Uterus (tissue), 4 donors: ENCODE results near the gene MFSD12. TPM values are rescaled to one million over a fixed set of nuclear protein-coding genes. Genes with fewer than 3 reads are reported as not detected.

ENCODE experiments used
- DNase-seq, 2 donors: peaks; one replicate each; pipeline ENCODE4 v3.0.0-alpha.2; 2019 to 2020
- H3K27ac ChIP-seq, 2 donors: fragments of 200-600 bp; sonication (generic); 1 replicate in 1 of 2; 2 replicates in 1 of 2; pipeline ENCODE4 v1.5.1; 2016 to 2018
- H3K27me3 ChIP-seq, 2 donors: fragments of 200-600 bp; sonication (generic); one replicate each; pipeline ENCODE4 v1.5.1; 2018 to 2019; ENCODE audit warnings: control low read depth in 1 of 2
- H3K36me3 ChIP-seq, 2 donors: fragments of 200-600 bp; sonication (generic); one replicate each; pipeline ENCODE4 v1.5.1; 2019; ENCODE audit warnings: control low read depth in 1 of 2
- H3K4me1 ChIP-seq, 2 donors: fragments of 200-600 bp; sonication (generic); one replicate each; pipeline ENCODE4 v1.5.1; 2018 to 2019; ENCODE audit warnings: control low read depth in 1 of 2
- H3K4me3 ChIP-seq, 2 donors: fragments of 200-600 bp; sonication (generic); 1 replicate in 1 of 2; 2 replicates in 1 of 2; pipeline ENCODE4 v1.5.1; 2018 to 2019; ENCODE audit warnings: mild to moderate bottlenecking in 1 of 2
- H3K9me3 ChIP-seq, 2 donors: fragments of 200-600 bp; sonication (generic); one replicate each; pipeline ENCODE4 v1.5.1; 2019; ENCODE audit warnings: control low read depth in 1 of 2
- POLR2A ChIP-seq, 2 donors: fragments of 450-650 bp; IDR thresholded peaks; one replicate each; pipeline ENCODE4 v1.6.1; 2016; ENCODE audit warnings: antibody characterized with exemption in 2 of 2, mild to moderate bottlenecking in 1 of 2, moderate library complexity in 1 of 2
- intact Hi-C: fragments of 100-400 bp; cut with DNase I; formaldehyde crosslinking; loops from one replicate; pipeline ENCODE4 v1.15.1; 2023; ENCODE audit warnings: low total_unique reads
- total RNA-seq, 4 donors: library from RNA; depleted of rRNA in 3 of 4; stranded (reverse); fragments of >200 nt in 3 of 4; gene quantifications; one replicate each; pipeline versions ENCODE4 v1.1.0 to v1.2.4, GENCODE V29; 2014 to 2023
- TF ChIP-seq, protein P1 (sequence below), 4 experiments: fragments of 200-600 bp in 2 of 4; fragments of 450-650 bp in 2 of 4; sonication (generic) in 2 of 4; IDR thresholded peaks; one replicate each; pipeline ENCODE4 v1.5.1; 2016 to 2019; ENCODE audit warnings: antibody characterized with exemption in 4 of 4, mild to moderate bottlenecking in 2 of 4, moderate library complexity in 1 of 4
- donor health status: DM: yes; HTN: yes; CAD: no.

Gene MFSD12
- total RNA-seq, 4 donors from 2014 or later, result 0.59 to 44.9 (median 38.9) TPM

- Histone ChIP-seq H3K27me3 (peaks cover 0 to 3% of the 10 kb centered on the region in 2 donors), H3K27ac (peak overlapping the region; percentile 9 to 11), H3K36me3 (no peaks in the 10 kb centered on the region), H3K9me3 (no peaks in the 10 kb centered on the region), H3K4me3 (no peak overlapping the region), H3K4me1 (peaks cover 0 to 6% of the 10 kb centered on the region in 2 donors)
- no peak for DNase-seq
- TF ChIP-seq POLR2A (IDR thresholded peaks at IDR 0.05), result no peak
- TF ChIP-seq, protein P1, sequence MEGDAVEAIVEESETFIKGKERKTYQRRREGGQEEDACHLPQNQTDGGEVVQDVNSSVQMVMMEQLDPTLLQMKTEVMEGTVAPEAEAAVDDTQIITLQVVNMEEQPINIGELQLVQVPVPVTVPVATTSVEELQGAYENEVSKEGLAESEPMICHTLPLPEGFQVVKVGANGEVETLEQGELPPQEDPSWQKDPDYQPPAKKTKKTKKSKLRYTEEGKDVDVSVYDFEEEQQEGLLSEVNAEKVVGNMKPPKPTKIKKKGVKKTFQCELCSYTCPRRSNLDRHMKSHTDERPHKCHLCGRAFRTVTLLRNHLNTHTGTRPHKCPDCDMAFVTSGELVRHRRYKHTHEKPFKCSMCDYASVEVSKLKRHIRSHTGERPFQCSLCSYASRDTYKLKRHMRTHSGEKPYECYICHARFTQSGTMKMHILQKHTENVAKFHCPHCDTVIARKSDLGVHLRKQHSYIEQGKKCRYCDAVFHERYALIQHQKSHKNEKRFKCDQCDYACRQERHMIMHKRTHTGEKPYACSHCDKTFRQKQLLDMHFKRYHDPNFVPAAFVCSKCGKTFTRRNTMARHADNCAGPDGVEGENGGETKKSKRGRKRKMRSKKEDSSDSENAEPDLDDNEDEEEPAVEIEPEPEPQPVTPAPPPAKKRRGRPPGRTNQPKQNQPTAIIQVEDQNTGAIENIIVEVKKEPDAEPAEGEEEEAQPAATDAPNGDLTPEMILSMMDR (IDR thresholded peaks at IDR 0.05), result no peak
- intact Hi-C loops, result no loop called here
Measured at GRCh38 chr19:3580156-3580934, 23.0 kb upstream of the MFSD12 start.

- Histone ChIP-seq H3K36me3 (no peaks in the 10 kb centered on the region), H3K9me3 (no peaks in the 10 kb centered on the region), H3K27ac (no peak overlapping the region), H3K27me3 (no peaks in the 10 kb centered on the region), H3K4me1 (peaks cover 0 to 11% of the 10 kb centered on the region in 2 donors), H3K4me3 (no peak overlapping the region)
- TF ChIP-seq, protein P1 (IDR thresholded peaks at IDR 0.05), result no peak
- no peak for TF ChIP-seq POLR2A (IDR thresholded peaks at IDR 0.05)
- intact Hi-C loops, result no loop called here
- DNase-seq, result no peak
Measured at GRCh38 chr19:3578390-3578789, 21.0 kb upstream of the MFSD12 start.

- Histone ChIP-seq H3K27me3 (no peaks in the 10 kb centered on the region), H3K36me3 (no peaks in the 10 kb centered on the region), H3K27ac (no peak overlapping the region), H3K4me3 (no peak overlapping the region), H3K9me3 (no peaks in the 10 kb centered on the region), H3K4me1 (peaks cover 0 to 12% of the 10 kb centered on the region in 2 donors)
- TF ChIP-seq, protein P1 (IDR thresholded peaks at IDR 0.05), result no peak
- TF ChIP-seq POLR2A (IDR thresholded peaks at IDR 0.05), result no peak
- intact Hi-C loops, result no loop called here
- DNase-seq, result no peak
Measured at GRCh38 chr19:3577723-3578344, 20.4 kb upstream of the MFSD12 start.

DNA sequence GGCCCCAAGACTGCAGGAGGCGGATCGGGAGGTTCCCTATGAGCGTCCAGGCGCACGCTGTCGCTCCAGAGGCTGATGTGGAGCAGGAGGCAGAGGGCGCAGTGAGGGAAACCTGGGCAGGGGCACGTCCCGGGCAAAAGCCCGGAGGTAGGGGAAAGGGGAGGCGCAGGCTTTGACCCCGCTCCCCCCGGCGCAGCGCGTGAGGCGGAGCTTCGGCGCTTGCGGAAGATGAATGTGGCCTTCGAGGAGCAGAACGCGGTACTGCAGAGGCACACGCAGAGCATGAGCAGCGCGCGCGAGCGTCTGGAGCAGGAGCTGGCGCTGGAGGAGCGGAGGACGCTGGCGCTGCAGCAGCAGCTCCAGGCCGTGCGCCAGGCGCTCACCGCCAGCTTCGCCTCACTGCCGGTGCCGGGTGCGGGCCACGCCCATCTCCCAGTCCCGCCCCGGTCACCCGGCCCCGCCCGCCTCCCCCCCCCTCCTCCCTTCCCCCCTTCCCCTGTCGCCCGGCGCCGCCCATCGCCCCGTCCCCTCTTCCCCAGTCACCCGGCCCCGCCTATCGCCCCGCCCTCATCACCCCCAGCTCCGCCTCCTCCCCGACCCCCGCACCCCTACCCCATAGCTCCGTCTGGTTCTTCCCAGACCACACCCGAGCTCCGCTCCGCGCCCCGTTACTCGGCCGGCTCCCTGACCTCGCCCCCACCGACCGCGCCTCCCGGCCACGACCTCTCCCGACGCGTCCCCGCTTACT lies 19.5 kb upstream of the MFSD12 start:
- intact Hi-C loops, result no loop called here
- Histone ChIP-seq H3K4me1 (peaks cover 0 to 12% of the 10 kb centered on the region in 2 donors), H3K4me3 (peak overlapping the region in 1 of 2 donors; percentile 18), H3K27ac (peak overlapping the region; percentile 33 to 58), H3K36me3 (no peaks in the 10 kb centered on the region), H3K9me3 (no peaks in the 10 kb centered on the region), H3K27me3 (no peaks in the 10 kb centered on the region)
- TF ChIP-seq, protein P1 (IDR thresholded peaks at IDR 0.05), result no peak
- TF ChIP-seq POLR2A (IDR thresholded peaks at IDR 0.05), result no peak
- DNase-seq, result peak; percentile 46 to 62
